NB4 (cell line): ENCODE results near the gene TFCP2.

Experiments
- DNase-seq: peaks from one replicate; pipeline ENCODE4 v3.0.0; 2010; ENCODE audit warnings: low read depth
- H3K4me3 ChIP-seq: one replicate; pipeline ENCODE4 v1.5.1; 2011; ENCODE audit warnings: mild to moderate bottlenecking, low read depth, low read length, moderate library complexity
- CTCF ChIP-seq: IDR thresholded peaks from one replicate; pipeline ENCODE4 v1.5.1; 2012; ENCODE audit warnings: low read depth, low read length
- MAX ChIP-seq: IDR thresholded peaks from 2 replicates; pipeline ENCODE4 v1.6.1; 2011; ENCODE audit warnings: low read depth, low read length
- MYC ChIP-seq: IDR thresholded peaks from 2 replicates; pipeline ENCODE4 v1.6.1; 2011; ENCODE audit warnings: low read depth, low read length
- POLR2A ChIP-seq: IDR thresholded peaks from 2 replicates; pipeline ENCODE4 v1.6.1; 2011; ENCODE audit warnings: mild to moderate bottlenecking; ENCODE audit not compliant: insufficient read length; ENCODE audit errors: extremely low read depth

TFCP2 gene

GRCh38 chr12:51197736-51198567 lies 25.0 kb upstream of the TFCP2 start:
- DNase-seq, result no peak
- TF ChIP-seq MYC (no peak), CTCF (no peak), POLR2A (no peak)
- H3K4me3 ChIP-seq, result no peak overlapping the region

GRCh38 chr12:51196547-51196946 lies 23.6 kb upstream of the TFCP2 start:
- no peak for DNase-seq
- no peak for TF ChIP-seq POLR2A
- no peak for TF ChIP-seq CTCF
- TF ChIP-seq MYC, result no peak
- no peak for TF ChIP-seq MAX
- H3K4me3 ChIP-seq, result no peak overlapping the region

GRCh38 chr12:51195841-51196240 lies 22.9 kb upstream of the TFCP2 start:
- TF ChIP-seq MYC (no peak), CTCF (no peak), MAX (no peak), POLR2A (no peak)
- no peak overlapping the region for H3K4me3 ChIP-seq
- DNase-seq, result no peak

GRCh38 chr12:51192284-51192671 lies 19.3 kb upstream of the TFCP2 start:
- H3K4me3 ChIP-seq, result no peak overlapping the region
- no peak for DNase-seq
- TF ChIP-seq MAX (no peak), MYC (no peak), POLR2A (no peak), CTCF (no peak)

- DNase-seq, result no peak
- no peak overlapping the region for H3K4me3 ChIP-seq
- TF ChIP-seq MYC (no peak), POLR2A (no peak), MAX (no peak), CTCF (no peak)
Measured at GRCh38 chr12:51191516-51192283, 18.8 kb upstream of the TFCP2 start.
